Measurements from ENCODE around the gene SV2C. TPM values are rescaled to one million over a fixed set of nuclear protein-coding genes. Genes with fewer than 3 reads are reported as not detected.

The SV2C gene
- polyA plus RNA-seq, 3 donors = 0.01 to 0.02 TPM; not detected in 1

DNA sequence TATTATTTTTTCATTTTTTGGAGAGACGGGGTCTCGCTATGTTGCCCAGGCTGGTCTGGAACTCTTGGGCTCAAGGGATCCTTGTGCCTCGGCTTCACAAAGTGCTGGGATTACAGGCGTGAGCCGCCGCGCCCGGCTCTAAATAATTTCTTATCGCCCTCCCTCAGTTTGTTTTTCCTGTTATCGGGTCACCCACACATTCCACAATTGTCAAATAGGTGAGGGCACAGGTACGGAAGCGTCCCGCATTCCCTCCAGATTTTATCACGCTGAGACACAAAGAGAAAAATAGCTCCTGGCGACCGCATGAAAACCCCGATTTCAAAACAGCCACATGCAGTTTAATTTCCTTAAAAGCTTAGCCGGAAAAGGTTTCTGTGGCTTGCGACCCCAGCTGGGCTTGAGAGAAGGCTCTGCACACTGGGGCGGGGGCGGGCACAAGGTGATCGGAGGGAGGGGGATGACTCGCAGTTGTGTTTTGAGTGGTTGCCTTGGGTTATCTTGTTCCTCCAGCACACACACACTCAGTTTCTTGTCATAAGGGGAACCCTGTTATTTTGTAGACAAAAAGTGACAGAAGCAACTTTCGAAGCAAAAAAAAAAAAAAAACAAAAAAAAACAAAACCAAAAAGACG is 319.2 kb downstream of the SV2C start:
- no peaks in the 10 kb centered on the region for H3K36me3 Mint-ChIP-seq
- Histone ChIP-seq H3K4me3 (replicated peaks in 1 of 3; ENCODE audit: low read depth in 2 of 3, low read length in 3 of 3) (peak overlapping the region; percentile 76 to 94 (median 80)), H3K27me3 (ENCODE audit: control insufficient read depth in 2 of 2, insufficient read depth in 2 of 2, low read length in 2 of 2) (no peaks in the 10 kb centered on the region), H3K4me2 (replicated peaks; ENCODE audit: extremely low read depth, low read length, poor library complexity, severe bottlenecking) (peak overlapping the region; percentile 93), H3K27ac (ENCODE audit: low read depth in 1 of 2, low read length in 2 of 2) (peak overlapping the region; percentile 97 to 98), H2AFZ (ENCODE audit: insufficient read depth, low read depth, low read length, poor library complexity, severe bottlenecking) (peak overlapping the region; percentile 86), H3K9me3 (replicated peaks in 1 of 2; ENCODE audit: control insufficient read depth in 1 of 2, insufficient read depth in 1 of 2, low read length in 2 of 2) (no peaks in the 10 kb centered on the region), H3K9ac (ENCODE audit: insufficient read depth, low read length, poor library complexity, severe bottlenecking) (peak overlapping the region; percentile 99), H4K20me1 (ENCODE audit: insufficient read depth, low read length) (peaks cover 35% of the 10 kb centered on the region), H3K36me3 (replicated peaks in 1 of 2; ENCODE audit: control insufficient read depth in 1 of 2, insufficient read depth in 2 of 2, low read length in 2 of 2) (no peaks in the 10 kb centered on the region), H3K79me2 (ENCODE audit: insufficient read depth, low read length) (peaks cover 43% of the 10 kb centered on the region), H3K4me1 (ENCODE audit: control insufficient read depth in 1 of 2, insufficient read depth in 2 of 2, low read length in 2 of 2) (peaks cover 48 to 62% of the 10 kb centered on the region in 2 donors)
- TF ChIP-seq, protein P1, sequence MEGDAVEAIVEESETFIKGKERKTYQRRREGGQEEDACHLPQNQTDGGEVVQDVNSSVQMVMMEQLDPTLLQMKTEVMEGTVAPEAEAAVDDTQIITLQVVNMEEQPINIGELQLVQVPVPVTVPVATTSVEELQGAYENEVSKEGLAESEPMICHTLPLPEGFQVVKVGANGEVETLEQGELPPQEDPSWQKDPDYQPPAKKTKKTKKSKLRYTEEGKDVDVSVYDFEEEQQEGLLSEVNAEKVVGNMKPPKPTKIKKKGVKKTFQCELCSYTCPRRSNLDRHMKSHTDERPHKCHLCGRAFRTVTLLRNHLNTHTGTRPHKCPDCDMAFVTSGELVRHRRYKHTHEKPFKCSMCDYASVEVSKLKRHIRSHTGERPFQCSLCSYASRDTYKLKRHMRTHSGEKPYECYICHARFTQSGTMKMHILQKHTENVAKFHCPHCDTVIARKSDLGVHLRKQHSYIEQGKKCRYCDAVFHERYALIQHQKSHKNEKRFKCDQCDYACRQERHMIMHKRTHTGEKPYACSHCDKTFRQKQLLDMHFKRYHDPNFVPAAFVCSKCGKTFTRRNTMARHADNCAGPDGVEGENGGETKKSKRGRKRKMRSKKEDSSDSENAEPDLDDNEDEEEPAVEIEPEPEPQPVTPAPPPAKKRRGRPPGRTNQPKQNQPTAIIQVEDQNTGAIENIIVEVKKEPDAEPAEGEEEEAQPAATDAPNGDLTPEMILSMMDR (IDR thresholded peaks at IDR 0.05) = no peak
- H3K4me1 Mint-ChIP-seq = peaks cover 54% of the 10 kb centered on the region
- peak overlapping the region; percentile 97 to 98 for H3K4me3 Mint-ChIP-seq
- peak overlapping the region; percentile 99 to 100 (median 100) for H3K27ac Mint-ChIP-seq
- peaks cover 0 to 3% (median 0%) of the 10 kb centered on the region in 3 donors for H3K27me3 Mint-ChIP-seq (ENCODE audit: low read depth in 3 of 3)
- intact Hi-C loops (cut with micrococcal nuclease) = loop anchor here (2.0 to 10.0 kb wide), 4 partner anchors 62 to 182 kb away; no protein-coding TSS in a partner anchor
- peak; percentile 91 to 97 (median 92) for DNase-seq
- peaks cover 0 to 3% (median 0%) of the 10 kb centered on the region in 7 donors for H3K9me3 Mint-ChIP-seq
- WGBS (ENCODE audit: insufficient coverage) = 0% methylated on average over 15 of the region's 25 CpGs

DNA sequence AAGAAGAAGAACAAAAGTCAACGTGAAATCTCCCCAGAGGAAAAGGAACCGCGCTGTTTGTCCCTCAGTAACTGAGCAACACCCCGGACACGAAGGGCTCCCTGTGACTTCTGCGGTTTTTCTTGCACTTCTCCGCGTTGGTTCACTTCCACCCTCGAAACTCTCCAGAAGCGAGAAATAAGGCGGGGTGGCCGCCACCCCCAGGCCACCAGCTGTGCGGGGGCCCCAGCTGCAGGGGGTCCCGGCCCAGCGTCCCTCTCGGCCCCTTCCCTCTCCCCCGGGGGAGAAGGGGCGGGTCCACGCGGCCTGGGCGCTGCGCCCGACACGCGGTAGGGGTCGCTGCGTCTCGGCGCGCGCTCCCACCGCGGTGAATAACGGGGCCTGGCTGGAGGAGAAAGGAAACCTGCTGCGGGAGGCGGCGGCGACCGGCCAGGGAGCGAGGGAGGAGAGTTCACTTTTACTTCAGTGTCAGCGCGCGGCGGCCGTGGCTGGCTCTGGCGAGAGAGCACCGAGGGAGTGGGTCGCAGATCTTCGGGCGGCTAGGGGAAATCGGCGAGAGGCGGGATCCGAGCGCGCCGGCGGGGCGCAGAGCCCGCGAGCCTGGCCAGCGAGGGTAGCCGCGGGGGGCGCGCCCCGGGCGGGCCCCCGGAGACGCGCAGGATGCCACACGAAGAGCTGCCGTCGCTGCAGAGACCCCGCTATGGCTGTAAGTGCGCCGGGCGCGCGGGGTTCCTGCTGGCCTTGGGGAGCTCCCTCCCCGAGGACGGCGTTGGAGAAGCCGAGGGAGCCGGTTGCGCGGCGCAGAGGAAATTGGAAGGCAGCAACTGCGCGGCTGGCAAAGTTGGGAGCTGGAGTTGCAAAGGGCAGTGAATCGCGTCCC is 319.9 kb downstream of the SV2C start, which contains the start of gene IQGAP2:
Gene IQGAP2, plus strand, starts transcription at position 400 of the 880 bp plus-strand sequence. Its CDS starts 261 bp downstream, at position 661.
- Mint-ChIP-seq H3K27ac (peak within 1 kb of the TSS; percentile 99 to 100 (median 100)), H3K36me3 (no peaks in the 10 kb centered on the region), H3K9me3 (peaks cover 0 to 3% (median 0%) of the 10 kb centered on the region in 7 donors), H3K4me3 (peak within 1 kb of the TSS; percentile 97 to 98), H3K4me1 (peaks cover 61% of the 10 kb centered on the region), H3K27me3 (ENCODE audit: low read depth in 3 of 3) (peaks cover 0 to 3% (median 0%) of the 10 kb centered on the region in 3 donors)
- Histone ChIP-seq H3K4me3 (replicated peaks in 1 of 3; ENCODE audit: low read depth in 2 of 3, low read length in 3 of 3) (peak within 1 kb of the TSS; percentile 76 to 94 (median 80)), H4K20me1 (ENCODE audit: insufficient read depth, low read length) (peaks cover 40% of the 10 kb centered on the region), H3K9me3 (replicated peaks in 1 of 2; ENCODE audit: control insufficient read depth in 1 of 2, insufficient read depth in 1 of 2, low read length in 2 of 2) (no peaks in the 10 kb centered on the region), H3K27me3 (ENCODE audit: control insufficient read depth in 2 of 2, insufficient read depth in 2 of 2, low read length in 2 of 2) (no peaks in the 10 kb centered on the region), H3K4me1 (ENCODE audit: control insufficient read depth in 1 of 2, insufficient read depth in 2 of 2, low read length in 2 of 2) (peaks cover 56 to 69% of the 10 kb centered on the region in 2 donors), H3K4me2 (replicated peaks; ENCODE audit: extremely low read depth, low read length, poor library complexity, severe bottlenecking) (peak within 1 kb of the TSS; percentile 93), H2AFZ (ENCODE audit: insufficient read depth, low read depth, low read length, poor library complexity, severe bottlenecking) (peak within 1 kb of the TSS; percentile 86), H3K36me3 (replicated peaks in 1 of 2; ENCODE audit: control insufficient read depth in 1 of 2, insufficient read depth in 2 of 2, low read length in 2 of 2) (no peaks in the 10 kb centered on the region), H3K27ac (ENCODE audit: low read depth in 1 of 2, low read length in 2 of 2) (peak within 1 kb of the TSS; percentile 97 to 98), H3K9ac (ENCODE audit: insufficient read depth, low read length, poor library complexity, severe bottlenecking) (peak within 1 kb of the TSS; percentile 99), H3K79me2 (ENCODE audit: insufficient read depth, low read length) (peaks cover 51% of the 10 kb centered on the region)
- under 1% methylated on average over 81 of the region's 92 CpGs for WGBS (ENCODE audit: insufficient coverage)
- TF ChIP-seq, protein P1 (IDR thresholded peaks at IDR 0.05) = peak; percentile 81
- peak; percentile 24 to 94 (median 93) for DNase-seq
- intact Hi-C loops (cut with micrococcal nuclease) = loop anchor here (2.0 to 10.0 kb wide), 4 partner anchors 62 to 182 kb away; no protein-coding TSS in a partner anchor

Data from CD14-positive monocyte (primary cell).